Stimulated activated CD8-positive, alpha-beta memory T cell treated with anti-CD3 and anti-CD28 coated beads, Interleukin-12 subunit alpha, Interleukin-12 subunit beta, amount 100 ng/mL, for 24 hours (primary cell): ENCODE measurements around the gene RAB3GAP1.
A peak's percentile ranks its signal among the peaks of the same experiment; 100 is the strongest.
"Not testable (repeated sequence)": the region's sequence is repeated elsewhere in the genome, so short reads cannot be mapped to it uniquely, and the experiment has no call there.

Source experiments
- DNase-seq: peaks from one replicate; pipeline ENCODE4 v3.0.0-alpha.2; 2020; ENCODE audit errors: extremely low read depth

Gene RAB3GAP1

DNA sequence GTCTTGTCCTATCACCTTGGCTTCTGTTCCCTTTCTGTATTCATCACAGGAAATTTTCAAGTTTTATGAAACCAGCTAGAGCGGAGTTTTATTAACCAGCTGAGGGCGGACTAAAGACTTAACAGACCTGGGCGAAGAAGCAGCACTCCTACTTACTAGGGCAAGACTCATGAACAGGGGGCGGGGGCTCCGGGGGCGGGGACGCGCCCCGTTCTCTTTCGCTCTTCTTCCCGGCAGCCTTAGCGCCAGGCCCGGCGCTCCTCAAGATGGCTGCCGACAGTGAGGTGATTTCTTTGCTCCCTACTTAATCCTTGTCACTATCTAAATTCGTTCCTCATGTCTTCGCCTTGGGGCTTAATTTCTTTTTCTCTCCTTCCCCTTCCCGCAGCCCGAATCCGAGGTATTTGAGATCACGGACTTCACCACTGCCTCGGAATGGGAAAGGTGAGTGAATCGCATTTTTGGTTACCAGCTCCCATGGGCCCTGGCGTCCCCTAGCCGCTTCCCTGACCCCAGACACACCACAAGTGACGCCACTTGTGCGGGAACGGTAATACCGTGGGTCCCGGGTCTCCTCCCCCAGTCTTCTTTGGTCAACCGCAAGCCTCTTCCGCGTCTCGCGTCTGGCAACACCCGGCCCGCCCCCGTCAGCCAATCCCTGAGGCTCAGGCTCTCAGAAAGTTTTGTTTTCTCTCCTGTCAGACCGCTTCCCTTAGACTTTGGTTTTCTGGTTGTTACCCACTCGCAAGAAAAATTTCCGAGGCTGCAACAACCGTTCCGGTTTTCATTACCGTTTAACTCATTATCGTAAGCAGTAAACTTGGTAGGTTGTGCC, at the start of gene RAB3GAP1:
Gene RAB3GAP1 (plus strand): TSS at position 251 of the 835 bp plus-strand sequence. CDS start 16 bp downstream, at position 267.
- DNase-seq = peak; percentile 79

DNA sequence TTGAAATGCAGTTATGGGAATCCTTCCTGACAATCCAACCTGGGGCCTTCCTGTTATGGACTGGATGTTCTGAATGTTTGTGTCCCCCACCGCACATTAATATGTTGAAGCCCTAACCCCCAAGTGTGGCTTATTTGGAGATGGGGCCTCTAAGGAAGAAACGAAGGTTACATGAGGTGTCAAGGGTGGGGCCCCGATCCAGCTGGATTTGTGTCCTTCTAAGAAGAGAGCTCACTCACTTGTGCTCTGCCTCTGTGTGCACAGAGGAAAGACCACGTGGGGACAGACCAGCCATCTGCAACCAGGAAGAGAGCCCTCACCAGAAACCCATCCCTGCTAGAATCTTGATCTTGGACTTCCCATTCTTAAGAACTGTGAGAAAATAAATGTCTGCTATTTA, 49.3 kb upstream of the RAB3GAP1 start:
- no peak for DNase-seq

DNA sequence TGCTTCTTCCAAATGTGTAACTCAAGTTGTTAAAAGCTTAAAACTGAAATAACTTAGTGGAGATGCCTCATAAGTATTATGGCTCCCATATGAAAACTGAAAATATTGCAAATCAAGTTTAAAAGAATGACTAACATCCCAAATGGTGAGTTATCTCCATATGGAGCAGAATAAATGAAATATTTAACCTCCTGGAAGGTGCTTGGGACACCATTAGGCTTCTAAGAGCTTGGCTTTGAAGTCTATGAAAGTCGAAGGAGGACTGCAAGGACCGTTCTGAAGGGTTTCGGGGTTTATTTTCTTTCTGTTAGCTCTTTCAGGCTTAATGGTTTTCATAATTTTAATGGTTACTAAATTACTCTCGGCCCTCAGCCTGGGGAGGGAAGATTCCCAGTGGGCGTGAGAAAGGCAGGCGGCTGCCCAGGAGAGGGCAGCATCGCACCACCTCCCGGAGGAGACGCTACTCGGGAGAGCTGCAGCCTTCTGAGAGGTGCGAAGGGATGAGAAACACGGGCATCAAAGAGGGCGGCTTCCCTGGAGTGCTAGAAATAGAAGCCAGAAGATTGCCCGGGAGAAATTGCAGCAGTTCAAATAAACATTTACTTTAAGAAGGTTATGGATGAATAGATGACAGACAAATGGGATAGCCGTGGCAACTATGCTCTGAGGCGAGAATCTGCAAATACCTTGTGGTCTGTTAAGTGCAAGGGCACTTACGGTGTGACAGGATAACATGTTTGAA, 47.9 kb upstream of the RAB3GAP1 start:
- peak; percentile 45 for DNase-seq

DNA sequence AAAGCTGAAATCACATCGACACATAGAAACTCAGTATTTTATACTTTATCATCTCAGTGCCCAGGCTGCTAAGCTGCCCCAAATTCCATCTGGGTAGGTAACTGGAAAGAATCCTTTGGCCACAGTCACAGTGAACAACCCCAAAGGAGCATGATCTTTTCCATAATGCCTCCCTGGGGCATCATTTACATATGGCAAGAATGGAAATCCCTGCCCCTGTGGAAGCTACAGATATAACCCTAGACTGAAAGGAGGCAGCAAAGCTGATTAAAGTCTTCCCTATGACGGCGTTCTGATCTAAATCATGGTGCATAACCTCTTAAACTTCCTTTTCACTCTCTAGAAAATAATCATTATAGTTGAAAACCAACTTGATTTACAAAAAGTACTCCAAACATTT, 46.3 kb upstream of the RAB3GAP1 start:
- no peak for DNase-seq

DNA sequence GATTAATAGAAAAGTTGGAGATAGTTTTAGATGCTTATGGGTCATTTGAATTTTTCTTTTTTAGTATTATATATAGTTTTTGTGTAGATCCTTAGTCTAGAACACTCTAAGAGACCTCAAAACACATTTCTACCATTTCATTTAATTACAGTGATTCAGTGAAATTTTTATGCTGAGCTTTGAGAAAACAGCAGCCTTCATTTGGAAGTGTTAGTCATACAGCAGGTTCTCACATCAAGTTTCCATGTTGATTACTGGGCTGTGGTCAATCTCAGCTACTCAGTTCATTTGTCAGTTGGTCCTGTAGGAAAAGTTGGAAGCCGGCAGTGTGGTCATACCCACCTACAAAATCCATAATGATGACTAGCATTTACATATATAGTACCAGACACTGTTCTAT, 42.8 kb upstream of the RAB3GAP1 start:
- no peak for DNase-seq

DNA sequence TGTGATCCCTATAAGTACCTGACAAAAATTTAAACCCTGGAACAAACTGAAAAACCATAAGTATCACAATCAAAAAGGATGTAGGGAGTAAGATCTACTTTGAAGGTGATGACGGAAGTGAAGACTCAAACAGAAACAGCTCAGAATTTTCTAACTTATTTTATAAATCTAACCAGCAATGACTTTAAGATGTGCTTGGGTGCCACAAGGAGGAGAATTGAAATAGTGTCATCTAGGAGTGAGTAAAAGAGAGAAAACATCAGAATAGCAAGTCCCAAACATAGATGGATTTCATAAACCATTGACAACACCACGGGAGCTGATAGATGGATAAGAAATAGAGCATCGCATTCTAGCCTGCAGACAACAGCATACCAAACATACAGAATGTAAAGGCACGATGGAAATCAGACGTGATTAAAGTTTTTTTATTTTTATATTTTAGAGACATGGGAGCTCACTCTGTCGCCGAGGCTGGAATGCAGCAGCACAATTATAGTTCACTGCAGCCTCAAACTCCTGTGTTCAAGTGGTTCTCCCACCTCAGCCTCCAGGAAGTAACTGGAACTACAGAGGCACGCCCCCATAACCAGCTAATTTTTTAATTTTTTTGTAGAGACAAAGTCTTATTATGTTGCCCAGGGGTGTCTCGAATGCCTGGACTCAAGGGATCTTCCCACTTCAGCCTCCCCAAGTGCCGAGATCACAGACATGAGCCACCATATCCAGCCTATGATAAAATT, 41.7 kb upstream of the RAB3GAP1 start:
- no peak for DNase-seq

DNA sequence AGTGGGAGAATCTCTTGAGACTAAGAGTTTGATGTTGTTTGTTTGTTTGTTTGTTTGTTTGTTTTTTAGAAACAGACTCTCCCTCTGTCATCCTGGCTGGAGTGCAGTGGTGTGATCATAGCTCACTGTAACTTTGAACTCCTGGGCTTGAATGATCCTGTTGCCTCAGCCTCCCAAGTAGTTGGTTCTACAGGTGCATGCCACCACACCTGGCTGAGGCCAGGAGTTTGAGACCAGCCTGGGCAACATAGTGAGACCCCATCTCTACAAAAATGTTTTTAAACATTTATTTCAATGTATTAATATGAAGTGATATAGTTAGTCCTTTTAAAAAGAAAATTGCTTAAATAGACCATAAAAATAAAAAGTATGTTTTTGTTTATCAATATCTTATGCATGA, 40.5 kb upstream of the RAB3GAP1 start:
- no peak for DNase-seq

DNA sequence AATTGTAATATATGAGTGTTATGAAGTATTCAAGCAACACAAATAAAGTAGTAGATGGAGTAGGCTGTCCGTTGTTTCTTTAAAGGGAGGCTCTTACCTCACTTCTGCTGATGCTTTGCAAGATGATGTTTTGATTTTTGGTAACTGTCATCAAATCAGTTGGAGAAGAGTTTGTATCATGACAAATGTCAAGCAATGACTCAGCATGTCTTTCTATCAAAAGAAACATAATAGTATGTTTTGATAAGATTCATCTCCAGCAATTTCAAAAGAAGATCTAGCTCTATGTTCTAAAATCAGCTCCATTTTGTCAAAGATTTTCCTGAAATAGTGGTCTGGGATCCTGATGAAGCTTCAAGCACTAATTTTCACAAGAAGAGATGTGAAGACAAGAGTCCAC, 30.5 kb upstream of the RAB3GAP1 start:
- DNase-seq = no peak

DNA sequence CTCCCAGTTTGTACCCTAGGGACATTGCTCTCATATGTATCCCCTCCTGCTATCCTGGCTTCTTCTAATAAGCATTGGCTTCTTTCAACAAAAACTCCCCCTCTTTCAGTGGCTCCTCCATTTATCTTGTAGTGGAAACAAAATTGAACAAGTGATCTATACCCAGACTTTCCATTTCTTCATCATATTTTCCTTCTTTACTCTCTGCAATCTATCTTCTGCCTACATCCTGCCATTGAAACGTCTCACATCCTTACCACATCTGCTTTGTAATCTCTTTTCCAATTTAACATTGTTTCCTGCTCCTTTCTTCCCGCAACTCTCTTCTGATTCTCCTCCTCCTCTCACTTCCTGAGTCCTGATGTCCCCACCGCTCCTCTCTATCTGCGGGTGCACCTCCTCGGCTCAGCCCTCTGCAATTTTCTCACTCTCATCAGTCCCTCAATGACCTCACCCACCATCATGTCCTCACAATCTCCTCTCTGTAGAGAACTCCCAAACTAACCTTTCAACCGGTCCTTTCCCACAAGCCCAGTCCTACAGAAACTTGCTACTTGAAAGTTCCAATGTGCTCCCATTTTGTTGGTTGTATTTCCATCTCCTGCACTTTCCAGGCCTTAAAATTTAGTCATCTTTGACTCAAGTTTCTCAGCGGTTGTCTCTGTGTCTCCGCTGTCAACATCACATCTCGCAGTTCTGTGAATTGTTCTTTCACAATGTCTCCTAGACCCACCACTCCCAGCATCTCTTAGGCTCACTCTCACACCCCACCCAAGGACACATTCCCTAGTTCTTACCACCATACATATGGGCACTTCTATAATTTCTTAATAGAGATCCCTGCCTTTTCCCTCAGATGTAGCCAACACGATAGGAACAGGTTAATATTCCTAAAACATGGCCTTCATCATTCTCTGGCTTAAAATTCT, 28.9 kb upstream of the RAB3GAP1 start:
- DNase-seq = no peak

DNA sequence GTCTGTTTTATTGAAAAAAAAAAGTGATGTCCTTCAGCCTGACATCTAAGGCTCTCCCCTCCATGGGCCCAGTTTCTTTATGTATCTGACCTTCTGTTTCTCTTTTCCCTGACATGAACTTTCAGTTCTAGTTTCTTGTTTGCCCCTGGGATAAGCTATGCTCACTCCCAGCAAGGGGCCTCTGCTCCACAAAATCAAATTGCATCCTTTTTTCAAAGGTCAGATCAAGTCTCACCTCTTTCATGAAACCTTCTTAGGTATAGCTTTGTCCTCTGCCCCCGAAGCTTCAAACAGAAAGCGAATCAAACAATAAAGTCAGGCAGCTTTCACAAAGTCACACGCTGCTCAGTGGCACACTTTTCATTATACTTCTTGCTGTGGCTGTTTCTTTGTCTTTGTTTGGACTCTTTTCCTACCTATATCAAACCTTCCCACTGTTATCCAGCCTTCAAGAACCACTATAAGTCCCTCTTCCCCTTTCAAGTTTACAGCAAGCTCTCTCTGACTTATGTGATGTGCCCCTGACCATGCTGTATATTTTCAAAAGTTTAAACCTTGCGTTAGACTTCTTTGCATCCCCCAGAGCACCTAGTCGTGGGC, 28.1 kb upstream of the RAB3GAP1 start:
- DNase-seq = no peak

DNA sequence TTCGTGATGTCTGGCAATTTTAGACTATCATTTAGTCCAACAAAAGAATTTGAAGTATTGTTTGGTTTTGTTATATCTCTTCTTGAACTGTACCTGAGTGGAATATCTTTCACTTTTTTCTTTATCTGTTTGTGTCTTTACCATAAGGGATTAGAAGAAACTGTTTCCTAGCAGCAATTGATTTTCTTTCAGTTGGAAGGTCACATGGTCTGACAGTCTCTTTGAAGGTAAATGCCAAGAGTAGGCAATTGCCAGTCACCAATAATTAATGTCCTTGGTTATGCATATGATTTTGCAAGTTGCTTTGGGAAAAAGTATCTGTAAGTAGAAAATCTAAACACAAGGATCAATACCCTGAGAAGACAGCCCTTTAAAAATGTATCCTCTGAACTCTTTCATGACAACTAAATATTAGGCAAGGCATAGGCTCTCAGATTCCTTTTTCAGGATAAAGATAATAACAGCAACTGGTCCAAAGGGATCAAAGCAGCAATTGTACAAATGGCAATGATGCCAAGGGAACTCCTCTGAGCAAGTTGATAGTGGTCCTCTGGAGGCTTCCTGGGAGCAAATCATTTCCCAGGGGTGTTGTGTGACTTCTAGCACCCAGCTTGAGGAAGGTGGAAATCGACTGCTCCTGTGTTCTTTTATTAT, 22.5 kb upstream of the RAB3GAP1 start:
- DNase-seq = no peak

DNA sequence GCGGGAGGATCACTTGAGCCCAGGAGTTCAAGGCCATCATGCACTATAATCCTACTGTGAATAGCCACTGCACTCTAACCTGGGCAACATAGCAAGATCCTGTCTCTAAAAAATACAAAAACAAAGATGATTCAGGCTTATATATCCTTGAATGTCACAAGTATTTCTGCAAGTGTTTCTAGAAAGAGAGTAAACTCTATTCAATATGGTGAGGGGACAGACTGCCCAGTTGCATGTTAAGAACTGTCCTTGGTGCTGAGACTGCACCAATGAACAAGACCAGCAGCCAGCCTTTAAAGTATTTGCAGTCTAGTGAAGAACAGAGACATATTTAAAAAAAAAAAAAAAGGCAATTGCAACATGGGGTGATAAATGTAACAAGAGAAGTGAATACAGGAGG, 21.3 kb upstream of the RAB3GAP1 start:
- DNase-seq = no peak

DNA sequence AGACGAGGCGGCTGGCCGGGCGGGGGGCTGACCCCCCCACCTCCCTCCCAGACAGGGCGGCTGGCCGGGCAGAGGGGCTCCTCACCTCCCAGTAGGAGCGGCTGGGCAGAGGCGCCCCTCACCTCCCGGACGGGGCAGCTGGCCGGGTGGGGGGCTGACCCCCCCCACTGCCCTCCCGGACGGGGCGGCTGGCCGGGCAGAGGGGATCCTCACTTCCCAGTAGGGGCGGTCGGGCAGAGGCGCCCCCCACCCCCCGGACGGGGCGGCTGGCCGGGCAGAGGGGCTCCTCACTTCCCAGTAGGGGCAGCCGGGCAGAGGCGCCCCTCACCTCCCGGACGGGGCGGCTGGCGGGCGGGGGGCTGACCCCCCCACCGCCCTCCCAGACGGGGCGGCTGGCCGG, 18.9 kb upstream of the RAB3GAP1 start:
- DNase-seq = not testable (repeated sequence)

DNA sequence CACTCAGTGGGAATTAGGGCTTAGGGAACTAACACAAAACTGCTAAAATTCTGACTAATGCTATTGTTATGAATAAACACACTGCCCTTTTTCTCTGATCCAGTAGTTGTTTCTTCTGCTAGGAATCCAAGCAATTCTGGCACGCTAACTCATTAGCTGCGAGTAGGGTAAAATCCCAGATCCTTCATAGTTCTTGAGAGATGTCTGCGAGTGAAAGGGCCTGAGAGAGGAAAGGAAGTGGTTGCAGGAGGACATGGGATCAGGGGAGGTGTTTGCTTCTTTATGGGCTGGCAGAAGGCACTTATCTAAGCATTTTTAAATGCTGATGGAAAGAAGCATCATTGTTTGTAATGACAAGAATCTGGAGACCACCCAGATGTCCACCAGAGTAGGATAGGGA, 14.3 kb upstream of the RAB3GAP1 start:
- DNase-seq = no peak

DNA sequence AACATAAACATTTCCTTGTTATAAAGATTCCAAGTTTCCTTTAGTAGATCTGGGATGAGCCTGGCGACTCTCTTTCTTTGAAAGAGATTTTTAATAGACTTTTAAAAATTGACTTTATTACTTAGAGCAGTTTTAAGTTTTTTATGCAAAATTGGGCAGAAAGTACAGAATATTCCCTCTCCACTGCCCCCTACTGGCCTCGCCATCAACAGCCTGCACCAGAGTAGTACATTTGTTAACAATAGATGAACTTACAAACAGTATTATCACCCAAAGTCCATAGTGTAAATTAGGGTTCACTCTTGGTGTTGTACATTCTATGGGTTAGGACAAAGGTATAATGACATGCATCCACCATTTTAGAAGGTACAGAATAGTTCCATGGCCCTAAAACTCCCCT, 8.7 kb upstream of the RAB3GAP1 start:
- DNase-seq = no peak

DNA sequence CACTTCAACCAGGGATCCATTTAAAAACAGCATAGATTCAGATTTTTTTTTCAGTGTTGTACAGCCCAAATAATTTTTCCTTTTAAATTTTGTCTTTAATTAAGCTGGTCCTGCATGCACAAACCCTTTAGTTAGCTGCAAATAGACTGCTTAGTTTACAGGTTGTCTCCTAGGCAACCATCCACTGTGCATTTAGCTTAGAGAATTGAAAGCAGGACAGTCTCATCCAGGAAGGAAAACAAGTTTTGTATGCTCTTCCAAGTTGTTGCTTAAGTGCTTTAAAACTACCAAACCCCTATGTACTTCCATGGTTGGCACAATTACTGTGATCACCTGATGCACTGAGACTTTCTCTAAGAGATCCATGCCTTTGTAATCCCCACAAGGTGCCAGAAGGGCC, 4.8 kb upstream of the RAB3GAP1 start, which contains the start of gene MAP3K19:
Gene MAP3K19 (minus strand): TSS at position 148 of the 400 bp plus-strand sequence. CDS start 22,800 bp downstream, outside the sequence.
- DNase-seq = no peak

DNA sequence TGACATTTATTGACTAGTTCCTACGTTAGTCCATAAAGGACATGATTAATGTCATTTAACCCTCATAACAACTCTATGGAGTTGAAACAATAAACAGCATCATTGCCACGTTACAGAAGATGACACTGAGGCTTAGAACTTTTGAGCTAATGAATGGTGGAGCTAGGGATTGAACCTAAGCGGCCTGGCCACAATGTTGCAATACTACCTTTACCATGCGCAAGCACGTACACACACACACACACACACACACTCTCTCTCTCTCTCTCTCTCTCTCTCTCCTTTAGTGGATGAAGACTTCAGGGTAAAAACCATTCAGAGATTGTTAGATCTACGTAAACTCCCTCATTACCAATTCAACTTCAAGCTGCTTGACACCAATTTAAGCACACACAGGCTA, 4.0 kb upstream of the RAB3GAP1 start:
- DNase-seq = no peak

DNA sequence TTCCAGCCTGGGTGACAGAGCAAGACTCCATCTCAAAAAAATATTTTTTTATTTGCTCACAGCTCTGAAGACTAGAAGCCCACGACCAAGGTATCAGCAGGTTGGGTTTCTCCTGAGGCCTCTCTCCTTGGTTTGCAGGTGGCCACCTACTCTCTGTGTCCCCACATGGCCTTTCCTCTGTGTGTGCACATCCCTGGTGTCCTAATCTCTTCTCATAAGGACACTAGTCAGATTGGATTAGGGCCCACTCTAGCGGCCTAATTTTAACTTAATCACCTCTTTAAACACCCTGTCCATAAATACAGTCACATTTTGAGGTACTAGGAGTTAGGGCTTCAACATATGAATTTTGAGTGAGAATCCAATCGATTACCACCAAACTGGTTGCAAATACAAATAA, 2.0 kb upstream of the RAB3GAP1 start:
- no peak for DNase-seq

DNA sequence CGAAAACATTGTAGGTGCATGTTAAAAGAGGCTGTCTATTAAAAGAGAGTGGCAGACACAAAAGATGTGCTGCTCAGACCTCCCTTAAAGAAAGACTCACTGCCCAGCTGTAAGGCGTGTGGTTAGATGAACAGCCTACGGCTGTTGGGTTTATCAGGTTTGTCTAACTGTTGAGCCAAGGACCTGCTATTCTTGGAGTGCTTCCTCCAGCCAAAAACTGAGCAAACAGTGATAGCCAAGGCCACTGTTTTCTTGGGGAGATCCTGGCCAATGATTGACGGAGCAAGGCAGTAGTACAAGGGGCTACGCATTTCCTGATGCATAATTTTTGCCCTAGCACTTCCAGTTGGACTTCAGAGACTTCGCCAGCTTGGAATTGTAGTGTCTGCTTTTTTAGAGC, 1.4 kb upstream of the RAB3GAP1 start:
- no peak for DNase-seq

DNA sequence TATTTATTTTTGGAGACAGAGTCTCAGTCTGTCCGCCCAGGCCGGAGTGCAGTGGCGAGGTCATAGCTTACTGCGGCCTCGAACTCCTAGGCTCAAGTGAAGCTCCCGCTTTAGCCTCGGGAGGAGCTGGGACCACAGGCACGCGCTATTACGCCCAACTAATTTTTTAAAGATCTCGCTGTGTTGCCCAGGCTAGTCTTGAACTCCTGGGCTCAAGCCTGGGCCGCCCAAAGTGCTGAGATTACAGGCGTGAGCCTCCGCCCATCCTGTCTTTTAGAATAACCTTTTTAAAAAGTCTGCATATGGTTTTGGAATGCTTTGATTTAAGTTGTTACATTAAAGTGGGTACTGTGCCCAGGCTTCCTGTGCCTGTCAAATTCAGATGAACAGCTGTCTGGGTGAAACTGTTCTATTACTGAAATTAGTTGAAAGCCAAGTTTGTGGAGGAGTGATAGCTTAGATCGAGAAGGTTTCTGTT, 944 bp downstream of the RAB3GAP1 start:
- DNase-seq = peak; percentile 12
